ENCODE measurements around the gene TFAM. TPM values are rescaled to one million over a fixed set of nuclear protein-coding genes. Genes with fewer than 3 reads are reported as not detected.

Gene TFAM
- total RNA-seq, 1 donor from 2014 or later: 16.1 TPM

- H3K4me1 Mint-ChIP-seq (ENCODE audit: low read depth): no peaks in the 10 kb centered on the region
- H3K4me3 Mint-ChIP-seq (ENCODE audit: unreplicated experiment): no peak overlapping the region
- H3K36me3 Mint-ChIP-seq (ENCODE audit: low read depth): peaks cover 15% of the 10 kb centered on the region
- DNase-seq (ENCODE audit: low spot score): no peak
- H3K27ac Mint-ChIP-seq (ENCODE audit: unreplicated experiment): no peak overlapping the region
- TF ChIP-seq CTCF (IDR thresholded peaks at IDR 0.05): no peak
- no peaks in the 10 kb centered on the region for H3K9me3 Mint-ChIP-seq (ENCODE audit: low read depth)
- no peaks in the 10 kb centered on the region for H3K27me3 Mint-ChIP-seq (ENCODE audit: low read depth)
Measured at GRCh38 chr10:58399410-58399809, 14.2 kb downstream of the TFAM start.

GRCh38 chr10:58400609-58401008 lies 15.4 kb downstream of the TFAM start:
- Mint-ChIP-seq H3K36me3 (ENCODE audit: low read depth) (peaks cover 9% of the 10 kb centered on the region), H3K27ac (ENCODE audit: unreplicated experiment) (no peak overlapping the region), H3K27me3 (ENCODE audit: low read depth) (no peaks in the 10 kb centered on the region), H3K4me1 (ENCODE audit: low read depth) (no peaks in the 10 kb centered on the region), H3K4me3 (ENCODE audit: unreplicated experiment) (no peak overlapping the region), H3K9me3 (ENCODE audit: low read depth) (no peaks in the 10 kb centered on the region)
- DNase-seq (ENCODE audit: low spot score): no peak
- TF ChIP-seq CTCF (IDR thresholded peaks at IDR 0.05): no peak

GRCh38 chr10:58404001-58404400 lies 18.8 kb downstream of the TFAM start:
- no peaks in the 10 kb centered on the region for H3K27me3 Mint-ChIP-seq (ENCODE audit: low read depth)
- H3K27ac Mint-ChIP-seq (ENCODE audit: unreplicated experiment): no peak overlapping the region
- no peak for TF ChIP-seq CTCF (IDR thresholded peaks at IDR 0.05)
- no peaks in the 10 kb centered on the region for H3K9me3 Mint-ChIP-seq (ENCODE audit: low read depth)
- no peaks in the 10 kb centered on the region for H3K4me1 Mint-ChIP-seq (ENCODE audit: low read depth)
- DNase-seq (ENCODE audit: low spot score): no peak
- no peaks in the 10 kb centered on the region for H3K36me3 Mint-ChIP-seq (ENCODE audit: low read depth)
- H3K4me3 Mint-ChIP-seq (ENCODE audit: unreplicated experiment): no peak overlapping the region

GRCh38 chr10:58409956-58410610 lies 24.9 kb downstream of the TFAM start:
- DNase-seq (ENCODE audit: low spot score): no peak
- no peak for TF ChIP-seq CTCF (IDR thresholded peaks at IDR 0.05)
- Mint-ChIP-seq H3K9me3 (ENCODE audit: low read depth) (no peaks in the 10 kb centered on the region), H3K4me3 (ENCODE audit: unreplicated experiment) (no peak overlapping the region), H3K27ac (ENCODE audit: unreplicated experiment) (no peak overlapping the region), H3K36me3 (ENCODE audit: low read depth) (no peaks in the 10 kb centered on the region), H3K4me1 (ENCODE audit: low read depth) (peaks cover 18% of the 10 kb centered on the region), H3K27me3 (ENCODE audit: low read depth) (no peaks in the 10 kb centered on the region)

- Mint-ChIP-seq H3K9me3 (ENCODE audit: low read depth) (no peaks in the 10 kb centered on the region), H3K27ac (ENCODE audit: unreplicated experiment) (no peak overlapping the region), H3K4me3 (ENCODE audit: unreplicated experiment) (no peak overlapping the region)
Measured at GRCh38 chr10:58412502-58412961, 27.3 kb downstream of the TFAM start.

More at GRCh38 chr10:58412502-58412961, 27.3 kb downstream of the TFAM start:
- no peaks in the 10 kb centered on the region for H3K36me3 Mint-ChIP-seq (ENCODE audit: low read depth)
- H3K4me1 Mint-ChIP-seq (ENCODE audit: low read depth): peaks cover 18% of the 10 kb centered on the region
- no peak for TF ChIP-seq CTCF (IDR thresholded peaks at IDR 0.05)
- no peaks in the 10 kb centered on the region for H3K27me3 Mint-ChIP-seq (ENCODE audit: low read depth)
- DNase-seq (ENCODE audit: low spot score): no peak
